ENCODE measurements around the gene LLGL1.
A peak's percentile ranks its signal among the peaks of the same experiment; 100 is the strongest.

Gene LLGL1

DNA sequence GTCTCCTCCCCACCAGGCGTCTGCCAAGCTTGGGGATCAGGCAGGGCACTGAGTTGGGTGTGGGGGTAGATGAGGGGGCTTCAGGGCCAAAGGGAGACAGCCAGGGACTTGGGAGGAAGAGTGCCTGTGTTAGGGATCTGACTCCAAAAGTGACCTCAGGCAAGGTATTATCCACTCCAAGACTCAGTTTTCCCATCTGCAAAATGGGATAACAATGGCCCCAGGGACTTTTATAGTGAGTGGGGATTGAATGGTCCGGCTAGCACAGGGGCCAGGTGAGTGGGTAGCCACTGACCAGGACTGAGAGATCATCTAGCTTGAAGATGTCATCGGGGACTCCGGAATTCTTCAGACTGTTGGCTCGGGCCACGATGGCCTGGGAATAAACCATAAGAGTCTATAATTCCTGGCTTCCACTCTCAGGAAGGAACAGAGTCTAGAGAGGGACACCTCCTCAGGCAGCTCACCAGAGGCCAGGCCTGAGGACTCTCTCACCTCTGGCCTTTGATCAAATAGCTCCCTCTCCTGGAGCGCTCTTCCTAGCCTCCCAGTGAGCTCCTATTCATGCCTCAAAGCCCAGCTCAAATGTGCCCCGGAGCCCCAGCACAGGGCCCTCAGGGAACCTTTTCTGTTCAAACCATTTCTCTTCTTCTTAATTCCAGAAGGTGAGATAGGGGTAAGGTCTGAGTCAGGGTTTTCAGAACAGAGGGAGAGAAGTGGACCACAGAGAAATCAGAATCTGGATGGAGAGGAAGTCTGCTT lies 29.6 kb downstream of the LLGL1 start:
- Histone ChIP-seq H3K4me3 (no peak overlapping the region), H3K36me3 (replicated peaks) (peaks cover 54% of the 10 kb centered on the region), H3K4me1 (peaks cover 19% of the 10 kb centered on the region), H3K27me3 (ENCODE audit: low read depth) (no peaks in the 10 kb centered on the region), H3K9me3 (no peaks in the 10 kb centered on the region)
- in situ Hi-C loops (cut with MboI; ENCODE audit: low sequenced_read_pairs): no loop called here
- no peak for DNase-seq (ENCODE audit: low spot score in 2 of 2)

DNA sequence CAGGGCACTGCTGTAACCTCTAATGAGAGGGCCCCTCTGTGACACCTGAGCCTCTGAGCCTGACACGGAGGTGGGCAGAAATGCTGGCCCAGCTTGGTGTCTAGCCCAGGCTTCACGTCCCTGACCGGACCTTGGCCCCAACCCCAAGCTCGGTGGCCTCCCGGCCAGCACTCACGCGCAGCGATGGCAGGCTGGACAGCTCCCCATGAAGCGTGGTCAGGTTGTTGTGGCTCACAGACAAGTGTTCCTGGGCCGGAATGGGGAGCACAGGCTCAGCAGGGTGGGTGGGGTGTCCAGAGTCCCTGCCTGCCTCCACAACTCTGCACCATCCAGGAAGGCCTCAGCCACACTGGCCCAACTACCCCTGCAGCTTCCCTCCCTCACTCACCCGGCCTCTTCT lies 30.9 kb downstream of the LLGL1 start:
- in situ Hi-C loops (cut with MboI; ENCODE audit: low sequenced_read_pairs): no loop called here
- Histone ChIP-seq H3K27me3 (ENCODE audit: low read depth) (no peaks in the 10 kb centered on the region), H3K4me1 (peaks cover 22% of the 10 kb centered on the region), H3K4me3 (no peak overlapping the region), H3K36me3 (replicated peaks) (peaks cover 44% of the 10 kb centered on the region), H3K9me3 (no peaks in the 10 kb centered on the region)
- DNase-seq (ENCODE audit: low spot score in 2 of 2): no peak

DNA sequence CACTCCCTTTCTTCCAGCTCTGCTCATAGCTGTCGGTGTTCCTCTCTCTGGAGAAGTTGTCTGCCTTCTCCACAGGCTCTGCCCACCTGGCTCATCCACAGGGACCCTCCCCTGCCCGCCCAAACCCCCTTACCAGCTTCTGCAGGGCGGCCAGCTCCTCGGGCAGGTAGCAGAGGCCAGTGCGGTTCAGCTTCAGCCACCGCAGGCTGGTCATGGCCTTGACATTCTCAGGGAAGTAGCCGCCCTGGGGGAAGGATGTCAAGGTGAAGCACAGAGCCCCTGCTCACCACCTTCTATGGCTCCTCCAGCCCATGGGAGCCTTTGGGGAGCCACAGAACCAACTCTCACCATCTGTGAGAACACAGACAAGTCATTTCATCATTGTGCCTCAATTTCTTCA lies 31.3 kb downstream of the LLGL1 start:
- no peak overlapping the region for H3K4me3 ChIP-seq

DNA sequence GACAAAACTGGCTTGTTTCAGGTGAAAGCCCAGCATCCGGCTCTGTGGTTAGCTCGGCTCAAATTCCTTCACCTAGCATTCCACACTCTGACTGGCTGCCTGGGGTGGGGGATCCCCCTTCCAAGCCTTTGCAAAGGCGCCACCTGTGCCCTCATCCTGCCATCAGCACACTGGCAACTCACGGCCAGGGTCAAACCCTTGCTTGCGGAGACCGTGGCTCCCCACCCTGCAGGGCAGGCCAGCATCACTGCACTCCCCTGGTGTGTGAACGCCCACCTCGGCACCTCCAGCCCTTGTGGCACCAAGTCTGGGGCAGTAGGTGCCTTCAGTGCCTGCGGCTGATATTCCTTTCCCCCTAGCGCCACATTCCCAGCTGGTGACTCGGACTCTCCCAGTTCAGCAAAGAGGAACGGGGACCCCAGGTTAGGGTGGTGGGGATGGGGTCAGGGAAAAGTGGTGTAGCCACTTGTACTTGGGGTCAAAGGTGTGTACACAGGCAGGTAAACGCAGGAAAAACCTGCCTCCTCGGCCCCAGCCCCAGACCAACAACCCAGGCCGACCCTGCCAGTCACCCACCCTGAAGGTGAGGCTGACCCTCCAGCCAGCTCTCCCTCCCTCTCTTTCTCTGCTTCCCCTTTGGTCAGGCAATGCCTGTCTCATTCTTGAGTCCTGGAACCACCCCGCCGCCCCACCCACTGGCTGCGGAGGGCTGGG lies 32.0 kb downstream of the LLGL1 start:
- Histone ChIP-seq H3K36me3 (replicated peaks) (peaks cover 34% of the 10 kb centered on the region), H3K4me1 (peaks cover 25% of the 10 kb centered on the region), H3K4me3 (peak overlapping the region; percentile 88), H3K9me3 (no peaks in the 10 kb centered on the region), H3K27me3 (ENCODE audit: low read depth) (no peaks in the 10 kb centered on the region)
- in situ Hi-C loops (cut with MboI; ENCODE audit: low sequenced_read_pairs): no loop called here
- DNase-seq (ENCODE audit: low spot score in 2 of 2): peak in 1 of 2 experiments; percentile 71

More for the DNA sequence above, 31.3 kb downstream of the LLGL1 start:
- in situ Hi-C loops (cut with MboI; ENCODE audit: low sequenced_read_pairs): no loop called here
- H3K36me3 ChIP-seq (replicated peaks): peaks cover 40% of the 10 kb centered on the region
- no peak for DNase-seq (ENCODE audit: low spot score in 2 of 2)
- peaks cover 25% of the 10 kb centered on the region for H3K4me1 ChIP-seq
- H3K27me3 ChIP-seq (ENCODE audit: low read depth): no peaks in the 10 kb centered on the region
- no peaks in the 10 kb centered on the region for H3K9me3 ChIP-seq

DNA sequence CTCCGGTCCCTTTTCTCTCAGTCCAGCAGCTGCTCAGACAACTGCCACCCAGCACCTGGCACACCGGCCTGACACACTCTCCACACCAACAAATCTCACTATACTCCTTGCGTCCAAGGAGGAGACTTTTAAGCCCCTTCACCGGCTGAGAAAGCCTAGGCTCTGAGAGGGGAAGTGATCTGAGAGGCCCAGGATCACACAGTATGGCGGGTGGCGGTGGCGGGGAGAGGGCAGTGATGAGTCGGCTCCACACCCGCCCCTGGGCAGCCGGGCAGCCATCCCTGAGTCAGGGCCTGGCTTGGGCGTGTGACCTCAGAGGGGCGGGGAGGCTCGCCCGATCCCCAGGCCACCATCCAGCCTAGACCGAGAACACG lies 32.5 kb downstream of the LLGL1 start:
- Histone ChIP-seq H3K27me3 (ENCODE audit: low read depth) (no peaks in the 10 kb centered on the region), H3K36me3 (replicated peaks) (peaks cover 28% of the 10 kb centered on the region), H3K4me1 (peaks cover 25% of the 10 kb centered on the region), H3K4me3 (peak overlapping the region; percentile 88), H3K9me3 (no peaks in the 10 kb centered on the region)
- in situ Hi-C loops (cut with MboI; ENCODE audit: low sequenced_read_pairs): no loop called here
- peak in 1 of 2 experiments; percentile 62 for DNase-seq (ENCODE audit: low spot score in 2 of 2)

DNA sequence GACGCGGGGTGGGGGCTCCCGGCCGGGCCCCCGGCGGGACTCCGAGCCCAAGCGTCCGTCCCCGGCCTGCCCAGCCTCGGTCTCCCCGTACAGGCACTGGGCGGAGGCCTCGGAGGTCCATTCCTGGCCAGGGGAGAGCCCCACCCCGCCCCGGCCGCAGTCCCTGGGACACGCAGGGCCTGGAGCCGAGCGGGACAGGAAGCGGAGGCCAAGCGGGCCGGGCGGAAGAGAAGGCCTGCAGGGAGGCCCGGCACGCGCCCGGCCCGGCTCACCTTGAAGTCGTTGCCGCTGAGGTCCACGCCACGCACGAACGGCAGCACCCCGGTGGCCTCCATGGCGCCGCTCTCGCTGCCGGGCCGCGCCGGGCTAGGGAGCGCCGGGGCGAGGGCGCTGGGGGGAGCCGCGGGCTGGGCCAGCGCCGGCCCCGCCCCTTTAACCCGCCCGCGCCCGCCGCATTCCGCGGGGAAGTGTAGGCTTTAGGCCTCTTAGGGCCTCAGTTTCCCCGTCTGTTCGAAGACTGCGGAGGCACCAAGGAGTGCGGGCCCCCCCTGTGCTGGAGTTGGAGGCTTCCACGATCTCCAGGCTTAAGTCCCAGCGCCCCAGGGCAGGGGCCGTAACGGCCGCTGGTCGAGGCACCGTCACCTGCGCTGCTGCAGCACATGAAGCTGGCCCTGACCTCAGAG lies 33.1 kb downstream of the LLGL1 start, which contains the start of gene FLII:
Gene FLII, minus strand, starts transcription at position 383 of the 683 bp plus-strand sequence. Its CDS starts 48 bp downstream, at position 335.
- H3K4me3 ChIP-seq: peak within 1 kb of the TSS; percentile 91
- peaks cover 25% of the 10 kb centered on the region for H3K4me1 ChIP-seq
- peak in 1 of 2 experiments; percentile 59 for DNase-seq (ENCODE audit: low spot score in 2 of 2)
- H3K36me3 ChIP-seq (replicated peaks): peaks cover 23% of the 10 kb centered on the region
- H3K27me3 ChIP-seq (ENCODE audit: low read depth): no peaks in the 10 kb centered on the region
- in situ Hi-C loops (cut with MboI; ENCODE audit: low sequenced_read_pairs): no loop called here
- no peaks in the 10 kb centered on the region for H3K9me3 ChIP-seq

DNA sequence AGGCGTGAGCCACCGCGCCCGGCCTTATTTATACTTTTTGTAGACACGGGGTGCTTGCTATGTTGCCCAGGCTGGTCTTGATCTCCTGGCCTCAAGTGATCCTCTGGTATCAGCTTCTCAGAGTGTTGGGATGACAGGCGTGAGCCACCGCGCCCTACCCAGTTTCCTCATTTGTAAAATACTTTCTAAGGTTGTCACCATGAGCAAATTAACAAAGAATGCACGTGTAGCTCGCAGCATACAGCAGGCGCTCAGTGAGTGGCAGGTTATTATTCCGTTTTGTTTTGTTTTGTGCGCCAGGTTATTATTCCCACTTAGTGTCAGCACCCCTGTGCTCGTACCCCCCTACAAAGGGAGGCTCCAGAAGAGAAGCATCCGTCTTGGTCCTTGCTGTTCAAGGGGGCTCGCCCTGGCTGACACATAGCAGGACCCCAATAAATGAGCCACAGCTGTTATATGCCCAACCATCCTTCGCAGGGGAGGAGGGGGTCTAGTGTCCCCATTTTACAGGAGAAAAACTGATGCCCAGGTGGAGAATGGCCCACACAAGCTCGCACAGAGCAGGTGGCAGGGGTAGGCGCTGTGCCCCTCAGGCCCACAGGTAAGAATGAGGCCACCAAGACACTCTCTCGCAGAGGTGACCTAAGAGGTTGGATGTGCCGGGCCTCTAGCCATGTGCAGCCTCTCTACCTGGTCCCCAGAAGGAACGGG lies 34.3 kb downstream of the LLGL1 start:
- Histone ChIP-seq H3K9me3 (no peaks in the 10 kb centered on the region), H3K4me1 (peaks cover 25% of the 10 kb centered on the region), H3K27me3 (ENCODE audit: low read depth) (no peaks in the 10 kb centered on the region), H3K4me3 (peak overlapping the region; percentile 91), H3K36me3 (replicated peaks) (peaks cover 22% of the 10 kb centered on the region)
- no peak for DNase-seq (ENCODE audit: low spot score in 2 of 2)
- in situ Hi-C loops (cut with MboI; ENCODE audit: low sequenced_read_pairs): no loop called here

DNA sequence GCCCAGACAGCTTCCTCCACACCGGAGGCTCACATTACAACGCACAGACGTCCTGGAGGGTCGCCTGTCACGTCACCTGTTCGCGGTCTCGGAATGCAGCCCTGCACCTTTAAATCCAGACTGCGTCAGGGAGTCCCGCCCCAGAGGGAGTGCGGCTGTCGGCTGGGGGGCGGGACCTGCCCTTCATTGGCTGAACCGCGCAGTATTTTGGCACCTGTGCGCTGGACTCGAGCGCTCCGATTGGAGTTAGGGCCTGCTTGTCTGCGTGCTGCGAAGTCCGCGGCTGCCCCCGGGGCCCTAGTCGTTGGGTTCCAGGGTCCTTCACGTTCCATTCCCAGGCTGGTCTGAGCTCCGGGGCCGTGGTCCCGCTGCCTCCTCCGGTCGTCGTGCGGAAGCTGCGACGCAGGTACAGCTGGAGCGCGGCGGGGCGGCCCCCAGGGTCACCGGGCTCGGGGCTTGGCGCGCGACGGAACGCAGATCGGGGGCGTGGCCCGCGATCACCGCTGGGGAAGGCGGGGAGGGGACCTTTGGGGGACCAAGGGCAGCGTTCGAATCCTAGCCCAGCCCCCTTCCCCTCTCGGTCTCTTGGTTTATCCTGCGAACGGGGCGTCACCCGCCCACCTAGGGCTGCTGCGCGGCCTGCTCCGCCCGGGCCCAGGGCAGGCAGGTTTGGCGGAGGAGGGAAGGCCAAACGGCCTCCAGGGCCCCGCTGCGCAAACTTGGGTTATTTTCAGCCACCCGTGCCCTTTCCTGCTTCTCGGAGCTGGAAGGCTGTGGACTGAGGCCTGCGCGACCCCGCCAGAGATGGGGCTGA lies 35.1 kb downstream of the LLGL1 start, which contains the start of gene MIEF2:
Gene MIEF2, plus strand, starts transcription at position 331 of the 814 bp plus-strand sequence. CDS start 2,059 bp downstream, outside the sequence.
- in situ Hi-C loops (cut with MboI; ENCODE audit: low sequenced_read_pairs): no loop called here
- Histone ChIP-seq H3K36me3 (replicated peaks) (peaks cover 20% of the 10 kb centered on the region), H3K9me3 (no peaks in the 10 kb centered on the region), H3K4me3 (peak within 1 kb of the TSS; percentile 91), H3K27me3 (ENCODE audit: low read depth) (no peaks in the 10 kb centered on the region), H3K4me1 (peaks cover 25% of the 10 kb centered on the region)
- peak; percentile 88 to 97 for DNase-seq (ENCODE audit: low spot score in 2 of 2)

DNA sequence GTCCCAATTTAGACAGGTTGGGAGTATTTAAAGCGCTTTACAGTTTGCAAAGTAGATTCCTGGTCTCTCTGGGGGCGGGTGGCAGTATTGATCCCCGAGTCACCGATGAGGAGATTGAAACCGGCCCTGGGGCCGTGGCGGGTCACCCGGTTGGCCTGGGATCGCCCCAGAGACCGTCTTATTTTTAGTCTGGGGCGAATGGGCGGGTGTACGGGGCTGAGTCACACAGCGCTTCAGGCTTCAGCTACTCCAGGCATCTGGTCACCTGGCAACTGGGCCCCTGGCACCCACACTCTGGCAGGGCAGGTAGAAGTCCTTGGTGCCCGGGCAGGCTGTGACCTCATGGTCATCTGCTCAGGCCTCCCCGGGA lies 35.7 kb downstream of the LLGL1 start:
- no peaks in the 10 kb centered on the region for H3K27me3 ChIP-seq (ENCODE audit: low read depth)
- peak overlapping the region; percentile 91 for H3K4me3 ChIP-seq
- H3K9me3 ChIP-seq: no peaks in the 10 kb centered on the region
- DNase-seq (ENCODE audit: low spot score in 2 of 2): no peak
- peaks cover 17% of the 10 kb centered on the region; the same call in 1 of the 2 replicates for H3K36me3 ChIP-seq (replicated peaks)
- H3K4me1 ChIP-seq: peaks cover 25% of the 10 kb centered on the region
- in situ Hi-C loops (cut with MboI; ENCODE audit: low sequenced_read_pairs): no loop called here

DNA sequence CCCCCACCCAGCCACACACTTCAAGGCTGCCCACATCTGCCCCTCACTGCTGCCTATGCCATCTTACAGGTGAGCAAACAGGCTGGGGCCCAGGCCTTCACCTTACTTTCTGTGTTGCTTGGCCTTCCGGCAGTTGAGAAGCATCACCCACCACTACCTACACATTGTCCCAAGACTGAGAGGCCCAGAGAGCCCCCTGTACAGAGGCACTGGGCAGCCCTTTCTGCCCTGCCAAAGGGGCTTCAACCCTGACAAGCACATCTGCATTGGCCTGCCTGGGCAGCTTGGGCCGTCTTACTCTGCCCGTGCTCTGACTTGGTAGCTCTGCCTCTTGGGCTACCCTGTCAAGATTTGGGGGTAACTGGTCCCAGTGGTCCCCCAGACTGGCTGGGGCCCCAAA lies 36.2 kb downstream of the LLGL1 start:
- H3K4me3 ChIP-seq: peak overlapping the region; percentile 91

DNA sequence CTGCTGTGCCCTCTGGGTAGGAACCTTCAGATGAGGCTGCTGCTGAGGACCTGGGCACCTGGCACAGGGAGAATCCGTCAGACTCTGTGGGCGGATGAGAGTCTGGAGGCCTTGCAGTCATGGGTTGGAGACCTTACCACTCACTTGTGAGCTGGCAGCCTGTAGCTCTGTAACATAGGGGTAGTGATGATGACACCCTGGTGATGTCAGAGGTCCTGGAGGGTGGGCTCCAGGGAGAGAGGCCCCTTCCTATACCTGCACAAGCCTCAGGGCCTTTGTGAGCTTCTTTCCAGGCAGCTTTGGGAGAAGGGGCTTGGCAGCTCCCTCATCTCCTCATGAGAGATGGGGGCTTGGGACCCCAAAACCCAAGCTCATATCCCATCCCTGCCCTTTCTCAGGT lies 36.7 kb downstream of the LLGL1 start:
- no peak for DNase-seq (ENCODE audit: low spot score in 2 of 2)
- H3K27me3 ChIP-seq (ENCODE audit: low read depth): no peaks in the 10 kb centered on the region
- H3K4me1 ChIP-seq: peaks cover 24% of the 10 kb centered on the region
- no peaks in the 10 kb centered on the region for H3K9me3 ChIP-seq
- peak overlapping the region; percentile 4; the same call in 1 of the 2 replicates for H3K4me3 ChIP-seq
- in situ Hi-C loops (cut with MboI; ENCODE audit: low sequenced_read_pairs): no loop called here
- H3K36me3 ChIP-seq (replicated peaks): peaks cover 19% of the 10 kb centered on the region; the same call in 1 of the 2 replicates

More for the DNA sequence above, 36.2 kb downstream of the LLGL1 start:
- peaks cover 25% of the 10 kb centered on the region for H3K4me1 ChIP-seq
- in situ Hi-C loops (cut with MboI; ENCODE audit: low sequenced_read_pairs): no loop called here
- no peaks in the 10 kb centered on the region for H3K27me3 ChIP-seq (ENCODE audit: low read depth)
- no peaks in the 10 kb centered on the region for H3K9me3 ChIP-seq
- DNase-seq (ENCODE audit: low spot score in 2 of 2): no peak
- H3K36me3 ChIP-seq (replicated peaks): peaks cover 19% of the 10 kb centered on the region; the same call in 1 of the 2 replicates

DNA sequence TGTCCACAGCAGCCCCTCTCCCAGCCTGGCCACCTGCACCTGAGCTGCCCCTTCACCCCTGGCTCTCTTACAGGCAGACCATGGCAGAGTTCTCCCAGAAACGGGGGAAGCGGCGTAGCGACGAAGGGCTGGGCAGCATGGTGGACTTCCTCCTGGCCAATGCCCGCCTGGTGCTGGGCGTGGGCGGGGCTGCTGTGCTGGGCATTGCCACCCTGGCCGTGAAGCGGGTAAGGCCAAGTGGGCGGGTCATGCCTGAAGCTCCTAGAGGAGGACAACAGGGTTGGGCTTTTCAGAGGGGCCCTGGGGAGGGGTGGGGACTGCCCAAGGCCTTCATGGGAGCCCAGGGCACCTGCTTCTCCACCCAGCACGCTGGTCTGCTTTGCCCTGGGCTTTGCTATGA lies 37.2 kb downstream of the LLGL1 start:
- Histone ChIP-seq H3K4me1 (peaks cover 18% of the 10 kb centered on the region), H3K9me3 (no peaks in the 10 kb centered on the region), H3K4me3 (no peak overlapping the region), H3K27me3 (ENCODE audit: low read depth) (no peaks in the 10 kb centered on the region), H3K36me3 (replicated peaks) (peaks cover 19% of the 10 kb centered on the region; the same call in 1 of the 2 replicates)
- in situ Hi-C loops (cut with MboI; ENCODE audit: low sequenced_read_pairs): no loop called here
- no peak for DNase-seq (ENCODE audit: low spot score in 2 of 2)
